HG02973 (cell line): Measurements from ENCODE around the gene RFX8.

Source experiments
- ATAC-seq: cut with Tn5 transposase; IDR thresholded peaks from one replicate; pipeline ENCODE4 v1.9.1; 2021; ENCODE audit warnings: moderate library complexity; ENCODE audit not compliant: unreplicated experiment

RFX8 gene

GRCh38 chr2:101386599-101387150 is 88.2 kb downstream of the RFX8 start:
- ATAC-seq: no peak

- no peak for ATAC-seq
These were observed 91.8 kb downstream of the RFX8 start for GRCh38 chr2:101383016-101383541.

GRCh38 chr2:101382442-101382841 is 92.5 kb downstream of the RFX8 start:
- no peak for ATAC-seq

- ATAC-seq: no peak
These were observed 94.5 kb downstream of the RFX8 start for GRCh38 chr2:101380376-101380775.

- ATAC-seq: no peak
These were observed 95.8 kb downstream of the RFX8 start for GRCh38 chr2:101379091-101379490.

- ATAC-seq: no peak
These were observed 99.3 kb downstream of the RFX8 start for GRCh38 chr2:101375653-101376052.

- ATAC-seq: no peak
These were observed 99.9 kb downstream of the RFX8 start for GRCh38 chr2:101374821-101375561.

GRCh38 chr2:101372792-101373191 is 102.1 kb downstream of the RFX8 start:
- ATAC-seq: no peak

- ATAC-seq: no peak
These were observed 103.3 kb downstream of the RFX8 start for GRCh38 chr2:101371636-101372035.

GRCh38 chr2:101369100-101369499 is 105.8 kb downstream of the RFX8 start:
- no peak for ATAC-seq

- no peak for ATAC-seq
These were observed 106.5 kb downstream of the RFX8 start for GRCh38 chr2:101368376-101368775.

- no peak for ATAC-seq
These were observed 107.4 kb downstream of the RFX8 start for GRCh38 chr2:101367508-101367907.

- no peak for ATAC-seq
These were observed 110.0 kb downstream of the RFX8 start for GRCh38 chr2:101364878-101365277.

GRCh38 chr2:101362777-101363176 is 112.1 kb downstream of the RFX8 start:
- no peak for ATAC-seq

- ATAC-seq: no peak
These were observed 112.6 kb downstream of the RFX8 start for GRCh38 chr2:101362316-101362715.

GRCh38 chr2:101361522-101361921 is 113.4 kb downstream of the RFX8 start:
- no peak for ATAC-seq

GRCh38 chr2:101361121-101361520 is 113.8 kb downstream of the RFX8 start:
- ATAC-seq: no peak

- ATAC-seq: no peak
These were observed 114.7 kb downstream of the RFX8 start for GRCh38 chr2:101360232-101360631.

GRCh38 chr2:101359410-101359954 is 115.4 kb downstream of the RFX8 start:
- no peak for ATAC-seq

GRCh38 chr2:101357376-101357775 is 117.5 kb downstream of the RFX8 start:
- no peak for ATAC-seq

GRCh38 chr2:101356521-101356920 is 118.4 kb downstream of the RFX8 start:
- no peak for ATAC-seq

- no peak for ATAC-seq
These were observed 118.9 kb downstream of the RFX8 start for GRCh38 chr2:101356055-101356454.
